Spleen (tissue), 11 donors: ENCODE measurements around the gene KDM2B. TPM values are rescaled to one million over a fixed set of nuclear protein-coding genes. Genes with fewer than 3 reads are reported as not detected.

Source experiments
- DNase-seq: peaks from one replicate; pipeline ENCODE4 v3.0.0-alpha.2; 2020
- H3K27ac ChIP-seq, 8 donors: fragments of 200-600 bp; sonication (generic) in 7 of 8; 1 replicate in 4 of 8; 2 replicates in 4 of 8; pipeline versions ENCODE4 v1.5.0 to v1.8.0; 2016 to 2021; ENCODE audit warnings: inconsistent platforms in 4 of 8, mild to moderate bottlenecking in 4 of 8, moderate library complexity in 1 of 8
- H3K27me3 ChIP-seq, 7 donors: fragments of 200-600 bp; sonication (generic) in 6 of 7; replicated peaks in 1 of 7; 1 replicate in 4 of 7; 2 replicates in 3 of 7; pipeline versions ENCODE4 v1.5.0 to v1.8.0; 2016 to 2021; ENCODE audit warnings: inconsistent platforms in 3 of 7, mild to moderate bottlenecking in 1 of 7
- H3K36me3 ChIP-seq, 6 donors: fragments of 200-600 bp; sonication (generic) in 5 of 6; 1 replicate in 4 of 6; 2 replicates in 2 of 6; pipeline versions ENCODE4 v1.5.0 to v1.8.0; 2016 to 2021; ENCODE audit warnings: inconsistent platforms in 2 of 6
- H3K4me1 ChIP-seq, 6 donors: fragments of 200-600 bp; sonication (generic) in 5 of 6; 1 replicate in 3 of 6; 2 replicates in 3 of 6; pipeline versions ENCODE4 v1.5.0 to v1.8.0; 2016 to 2021; ENCODE audit warnings: inconsistent platforms in 3 of 6
- H3K4me3 ChIP-seq, 8 donors: fragments of 200-600 bp; sonication (generic) in 7 of 8; 1 replicate in 4 of 8; 2 replicates in 4 of 8; pipeline versions ENCODE4 v1.5.0 to v1.8.0; 2016 to 2021; ENCODE audit warnings: inconsistent platforms in 4 of 8, mild to moderate bottlenecking in 4 of 8, moderate library complexity in 2 of 8
- H3K9me3 ChIP-seq, 8 donors: fragments of 200-600 bp; sonication (generic) in 7 of 8; 1 replicate in 4 of 8; 2 replicates in 4 of 8; pipeline versions ENCODE4 v1.5.0 to v1.8.0; 2016 to 2021; ENCODE audit warnings: inconsistent platforms in 4 of 8
- POLR2A ChIP-seq, 3 donors: fragments of 450-650 bp; IDR thresholded peaks; one replicate each; pipeline ENCODE4 v1.5.1; 2017; ENCODE audit warnings: antibody characterized with exemption in 3 of 3, mild to moderate bottlenecking in 1 of 3
- POLR2AphosphoS5 ChIP-seq, 3 donors: sonication (generic); formaldehyde crosslinking; IDR thresholded peaks; one replicate each; pipeline ENCODE4 v1.5.1; 2017; ENCODE audit warnings: antibody characterized with exemption in 3 of 3
- WGBS, 5 donors: extraction: QIAGEN DNeasy Blood & Tissue Kit in 3 of 5; methylation state at CpG; one replicate each; pipeline versions ENCODE4 v1.1.5 to v1.1.7; 2013 to 2018; 5-methylcytosine and 5-hydroxymethylcytosine counted together
- intact Hi-C: fragments of 100-400 bp; cut with DNase I; formaldehyde crosslinking; loops from one replicate; pipeline ENCODE4 v1.15.0; 2023; ENCODE audit warnings: low total_unique reads
- polyA plus RNA-seq, 3 donors: library from polyadenylated mRNA; stranded (reverse); fragments of 200-250 nt; gene quantifications; one replicate each; pipeline ENCODE4 v1.2.1, GENCODE V29; 2013
- total RNA-seq, 7 donors: library from RNA; depleted of rRNA in 3 of 7; stranded (reverse); fragments of >200 nt in 3 of 7; fragmentation: NEBNext Ultra II Directional in 4 of 7; extraction: Animal tissue kit (Norgen Biotek cat#: 25700) in 4 of 7; gene quantifications; one replicate each; pipeline versions ENCODE4 v1.1.0 to v1.2.1, GENCODE V29; 2016 to 2021
- TF ChIP-seq, protein P1 (sequence below), 11 experiments: fragments of 200-600 bp in 7 of 11; fragments of 450-650 bp in 4 of 11; sonication (generic) in 4 of 11; IDR thresholded peaks in 8 of 11; conservative IDR thresholded peaks in 3 of 11; 1 replicate in 7 of 11; 2 replicates in 4 of 11; pipeline versions ENCODE4 v1.4.0 to v1.8.0; 2016 to 2021; ENCODE audit warnings: antibody characterized with exemption in 11 of 11, inconsistent platforms in 4 of 11, mild to moderate bottlenecking in 1 of 11
- donor health status: healthy with polysubstance abuse.
- donor health status: DM: no; HTN: no; CAD: no; lungs with moderate emphysema.
- donor health status: DM: no; HTN: no; CAD: no.
- donor health status: Bipolar disorder and iron deficiency.
- donor health status: healthy.
- donor health status: DM: no; HTN: no; CAD: no.
- donor health status: DM: yes; HTN: yes; CAD: no.

KDM2B gene
- total and polyA plus RNA-seq, 10 donors = 20.8 to 56.2 (median 40.1) TPM

DNA sequence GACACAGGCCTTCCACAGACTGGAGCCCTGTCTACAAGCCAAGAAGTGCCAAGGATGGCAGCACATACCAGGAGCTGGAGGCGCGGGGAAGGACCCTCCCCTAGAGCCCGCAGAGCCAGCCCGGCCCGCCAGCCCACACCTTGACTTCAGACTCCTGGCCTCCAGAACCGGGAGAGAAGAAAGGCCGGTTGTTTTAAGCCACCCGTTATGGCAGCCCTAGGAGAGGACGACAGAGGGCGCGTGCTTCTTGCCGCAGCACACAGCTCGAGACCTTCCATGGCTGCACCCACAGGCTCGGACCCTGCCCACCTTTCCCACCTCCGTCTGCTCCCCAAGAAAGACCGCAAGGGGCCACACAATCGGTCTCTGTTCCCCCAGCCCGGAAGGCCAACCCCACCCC, 127.2 kb downstream of the KDM2B start:
- Histone ChIP-seq H3K27ac (no peak overlapping the region), H3K36me3 (peaks cover 0 to 41% (median 11%) of the 10 kb centered on the region in 6 donors), H3K9me3 (no peaks in the 10 kb centered on the region), H3K4me1 (peaks cover 5 to 98% (median 43%) of the 10 kb centered on the region in 6 donors), H3K27me3 (no peaks in the 10 kb centered on the region), H3K4me3 (no peak overlapping the region)
- WGBS, 5 donors = 86 to 97% (median 91%) methylated on average over 16 to 18 of the region's 18 CpGs
- TF ChIP-seq, protein P1, sequence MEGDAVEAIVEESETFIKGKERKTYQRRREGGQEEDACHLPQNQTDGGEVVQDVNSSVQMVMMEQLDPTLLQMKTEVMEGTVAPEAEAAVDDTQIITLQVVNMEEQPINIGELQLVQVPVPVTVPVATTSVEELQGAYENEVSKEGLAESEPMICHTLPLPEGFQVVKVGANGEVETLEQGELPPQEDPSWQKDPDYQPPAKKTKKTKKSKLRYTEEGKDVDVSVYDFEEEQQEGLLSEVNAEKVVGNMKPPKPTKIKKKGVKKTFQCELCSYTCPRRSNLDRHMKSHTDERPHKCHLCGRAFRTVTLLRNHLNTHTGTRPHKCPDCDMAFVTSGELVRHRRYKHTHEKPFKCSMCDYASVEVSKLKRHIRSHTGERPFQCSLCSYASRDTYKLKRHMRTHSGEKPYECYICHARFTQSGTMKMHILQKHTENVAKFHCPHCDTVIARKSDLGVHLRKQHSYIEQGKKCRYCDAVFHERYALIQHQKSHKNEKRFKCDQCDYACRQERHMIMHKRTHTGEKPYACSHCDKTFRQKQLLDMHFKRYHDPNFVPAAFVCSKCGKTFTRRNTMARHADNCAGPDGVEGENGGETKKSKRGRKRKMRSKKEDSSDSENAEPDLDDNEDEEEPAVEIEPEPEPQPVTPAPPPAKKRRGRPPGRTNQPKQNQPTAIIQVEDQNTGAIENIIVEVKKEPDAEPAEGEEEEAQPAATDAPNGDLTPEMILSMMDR (IDR thresholded peaks at IDR 0.05 in 8 of 11, conservative IDR thresholded peaks at IDR 0.05 in 3 of 11) = no peak
- TF ChIP-seq POLR2A (IDR thresholded peaks at IDR 0.05) (no peak), POLR2AphosphoS5 (IDR thresholded peaks at IDR 0.05) (no peak)
- intact Hi-C loops = no loop called here
- DNase-seq = no peak

DNA sequence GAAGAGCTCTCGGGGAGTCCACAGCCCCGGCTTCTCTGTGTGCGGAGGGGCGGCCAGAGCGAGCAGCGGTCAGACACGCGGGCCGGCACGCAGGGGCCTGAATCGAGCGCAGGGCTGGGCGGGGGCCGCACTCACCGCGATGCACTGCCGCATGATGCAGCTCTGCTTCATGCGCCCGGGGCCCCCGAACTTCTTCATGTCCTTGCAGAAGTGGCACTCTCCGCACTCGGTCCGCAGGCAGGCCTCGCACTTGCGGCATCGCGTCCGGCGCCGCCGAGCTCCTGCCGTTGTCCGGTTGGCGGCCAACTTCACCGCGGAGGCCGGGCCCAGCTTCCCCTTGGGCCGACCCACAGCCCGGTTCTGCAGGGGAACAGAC, 127.8 kb downstream of the KDM2B start:
- intact Hi-C loops = no loop called here
- 88 to 95% (median 93%) methylated on average over 38 to 39 of the region's 39 CpGs for WGBS, 5 donors
- H3K27ac ChIP-seq = peak overlapping the region in 6 of 8 donors; percentile 67 to 83 (median 77)
- H3K4me1 ChIP-seq = peaks cover 5 to 94% (median 43%) of the 10 kb centered on the region in 6 donors
- H3K9me3 ChIP-seq = no peaks in the 10 kb centered on the region
- no peak overlapping the region for H3K4me3 ChIP-seq
- H3K36me3 ChIP-seq = peaks cover 0 to 46% (median 12%) of the 10 kb centered on the region in 6 donors
- peak; percentile 71 for DNase-seq
- TF ChIP-seq POLR2AphosphoS5 (IDR thresholded peaks at IDR 0.05) = no peak
- TF ChIP-seq, protein P1 (IDR thresholded peaks at IDR 0.05 in 8 of 11, conservative IDR thresholded peaks at IDR 0.05 in 3 of 11) = no peak
- TF ChIP-seq POLR2A (IDR thresholded peaks at IDR 0.05) = no peak
- no peaks in the 10 kb centered on the region for H3K27me3 ChIP-seq

DNA sequence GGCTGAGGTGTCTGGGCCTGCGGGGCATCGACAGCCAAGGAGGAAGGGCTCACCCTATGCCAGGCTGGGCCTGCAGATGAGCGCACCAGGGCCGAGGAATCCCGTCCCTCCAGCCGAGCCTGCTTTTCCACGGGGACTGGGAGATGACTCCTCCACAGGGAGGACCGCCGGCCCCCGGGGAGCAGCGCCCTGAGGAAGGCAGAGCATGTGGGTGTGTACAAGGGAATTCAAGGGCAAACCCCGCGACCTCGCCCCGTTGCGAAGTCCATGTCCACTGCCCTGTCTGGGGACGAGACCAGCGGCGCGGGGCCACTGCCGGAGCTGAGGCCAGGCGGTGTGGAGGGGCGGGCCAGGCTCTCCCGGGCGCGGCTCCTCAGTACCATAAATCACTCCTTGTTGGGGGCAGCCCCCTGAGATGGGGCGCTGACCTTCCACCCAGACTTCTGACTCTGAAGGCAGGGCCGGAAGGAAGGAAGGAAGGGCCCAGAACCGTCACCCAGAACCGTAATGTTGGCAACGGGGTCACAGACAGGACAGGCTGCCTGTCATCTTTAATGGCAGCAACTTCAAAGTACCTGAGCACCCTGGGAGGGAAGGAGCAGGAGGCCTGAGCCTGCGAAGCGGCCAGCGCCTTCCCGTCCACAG, 128.4 kb downstream of the KDM2B start:
- TF ChIP-seq, protein P1 (IDR thresholded peaks at IDR 0.05 in 8 of 11, conservative IDR thresholded peaks at IDR 0.05 in 3 of 11) = no peak
- TF ChIP-seq POLR2A (IDR thresholded peaks at IDR 0.05) = no peak
- TF ChIP-seq POLR2AphosphoS5 (IDR thresholded peaks at IDR 0.05) = peak in 2 of 3 donors; percentile 35 to 60
- intact Hi-C loops = no loop called here
- Histone ChIP-seq H3K4me3 (peak overlapping the region in 6 of 8 donors; percentile 5 to 40 (median 20)), H3K9me3 (no peaks in the 10 kb centered on the region), H3K27ac (peak overlapping the region in 7 of 8 donors; percentile 58 to 83 (median 76)), H3K27me3 (no peaks in the 10 kb centered on the region), H3K36me3 (peaks cover 0 to 48% (median 12%) of the 10 kb centered on the region in 6 donors), H3K4me1 (peaks cover 5 to 89% (median 43%) of the 10 kb centered on the region in 6 donors)
- DNase-seq = no peak
- 43 to 67% (median 52%) methylated on average over 24 to 35 of the region's 35 CpGs for WGBS, 5 donors

DNA sequence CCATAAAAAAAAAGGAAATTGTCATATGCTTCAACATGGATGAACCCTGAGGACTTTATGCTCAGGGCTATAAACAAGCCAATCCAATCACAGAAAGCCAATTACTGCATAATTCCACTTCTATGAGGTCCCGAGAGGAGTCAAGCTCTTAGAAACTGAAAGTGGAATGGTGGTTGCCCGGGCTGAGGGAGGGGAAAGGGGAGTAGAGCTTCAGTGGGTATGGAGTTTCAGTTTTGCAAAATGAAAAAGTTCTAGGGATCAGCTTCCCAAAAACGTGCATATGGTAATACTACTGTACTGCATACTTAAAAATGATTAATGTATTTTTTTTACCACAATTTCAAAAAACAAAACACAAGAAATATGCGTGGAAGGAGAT, 128.9 kb downstream of the KDM2B start:
- Histone ChIP-seq H3K36me3 (peaks cover 0 to 48% (median 12%) of the 10 kb centered on the region in 6 donors), H3K9me3 (no peaks in the 10 kb centered on the region), H3K4me3 (peak overlapping the region in 6 of 8 donors; percentile 5 to 40 (median 20)), H3K4me1 (peaks cover 5 to 84% (median 43%) of the 10 kb centered on the region in 6 donors), H3K27ac (peak overlapping the region; percentile 51 to 83 (median 74)), H3K27me3 (no peaks in the 10 kb centered on the region)
- 11 to 26% (median 19%) methylated on average over 4 of the region's 4 CpGs for WGBS, 5 donors
- TF ChIP-seq, protein P1 (IDR thresholded peaks at IDR 0.05 in 8 of 11, conservative IDR thresholded peaks at IDR 0.05 in 3 of 11) = no peak
- TF ChIP-seq POLR2A (IDR thresholded peaks at IDR 0.05) = no peak
- TF ChIP-seq POLR2AphosphoS5 (IDR thresholded peaks at IDR 0.05) = no peak
- intact Hi-C loops = no loop called here
- no peak for DNase-seq
